Motor neuron (in vitro differentiated cells): ENCODE measurements around the gene EXOC4. TPM values are rescaled to one million over a fixed set of nuclear protein-coding genes. Genes with fewer than 3 reads are reported as not detected.

ENCODE experiments used
- ATAC-seq, 8 experiments: fragments of 200-7000 bp; cut with Tn5 transposase; replicated peaks in 6 of 8; 2 replicates each; pipeline ENCODE4 v1.8.0; 2021; ENCODE audit warnings: mild to moderate bottlenecking in 8 of 8, moderate library complexity in 8 of 8
- H3K27ac ChIP-seq, 2 donors: fragments of 250-450 bp; sonication (Bioruptor Pico); 2 replicates each; pipeline ENCODE4 v1.9.0; 2021; ENCODE audit warnings: antibody characterized with exemption in 2 of 2, mild to moderate bottlenecking in 2 of 2, moderate library complexity in 1 of 2
- H3K4me1 ChIP-seq, 2 donors: fragments of 250-450 bp; sonication (Bioruptor Pico); replicated peaks in 1 of 2; 2 replicates each; pipeline ENCODE4 v1.6.1; 2021; ENCODE audit warnings: antibody characterized with exemption in 2 of 2, mild to moderate bottlenecking in 2 of 2, moderate library complexity in 1 of 2
- H3K4me3 ChIP-seq, 5 donors: fragments of 250-450 bp; sonication (Bioruptor Pico); 2 replicates each; pipeline ENCODE4 v1.9.0; 2021; ENCODE audit warnings: antibody characterized with exemption in 5 of 5, mild to moderate bottlenecking in 5 of 5, moderate library complexity in 4 of 5
- WGBS, 10 experiments: fragments of 450-650 bp; shearing (Covaris generic); methylation state at CpG; one replicate each; pipeline ENCODE4 v1.0.0; 2022; 5-methylcytosine and 5-hydroxymethylcytosine counted together
- in situ Hi-C, 9 experiments: fragments of 400-800 bp; cut with MboI; loops; one replicate each; pipeline ENCODE4 v1.15.0; 2021; ENCODE audit warnings: low sequenced_read_pairs in 9 of 9, low pct_unique_long_range_greater_than_20kb in 2 of 9; ENCODE audit not compliant: unreplicated experiment in 9 of 9
- total RNA-seq, 8 experiments: library from RNA; unstranded; fragments of 300-600 nt; gene quantifications; 2 replicates each; pipeline versions ENCODE4 v1.2.3 to v1.2.4, GENCODE V29; 2022

EXOC4 gene
- total RNA-seq, 8 experiments from 2014 or later, result 47.7 to 103 (median 60.2) TPM

DNA sequence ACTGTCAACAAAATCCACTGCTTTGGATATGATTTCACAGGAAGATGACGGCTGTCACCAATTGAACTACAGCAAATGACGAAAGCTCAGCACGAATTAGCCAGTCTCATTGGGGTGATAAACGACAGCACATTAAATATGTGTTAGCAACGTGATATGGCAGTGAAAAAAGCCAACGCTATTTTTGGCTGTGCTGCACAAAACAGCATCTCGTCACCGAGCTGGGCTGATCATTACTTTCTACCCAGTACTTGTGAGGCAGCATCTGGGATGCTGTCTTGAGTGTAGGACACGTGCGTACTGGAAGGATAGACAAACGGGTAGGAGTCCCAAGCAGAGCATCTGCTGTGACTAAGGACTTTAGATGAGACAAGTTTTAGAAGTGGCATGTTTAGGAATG lies 138.3 kb downstream of the EXOC4 start:
- Histone ChIP-seq H3K4me3 (no peak overlapping the region), H3K4me1 (peaks cover 6 to 32% of the 10 kb centered on the region in 2 donors), H3K27ac (no peak overlapping the region)
- ATAC-seq, result peak in 1 of 8 experiments; percentile 15
- in situ Hi-C loops, result no loop called here
- 47 to 90% (median 84%) methylated on average over 2 to 11 of the region's 11 CpGs; no CpG with 5 or more reads in 2 of the 10 experiments for WGBS, 10 experiments

DNA sequence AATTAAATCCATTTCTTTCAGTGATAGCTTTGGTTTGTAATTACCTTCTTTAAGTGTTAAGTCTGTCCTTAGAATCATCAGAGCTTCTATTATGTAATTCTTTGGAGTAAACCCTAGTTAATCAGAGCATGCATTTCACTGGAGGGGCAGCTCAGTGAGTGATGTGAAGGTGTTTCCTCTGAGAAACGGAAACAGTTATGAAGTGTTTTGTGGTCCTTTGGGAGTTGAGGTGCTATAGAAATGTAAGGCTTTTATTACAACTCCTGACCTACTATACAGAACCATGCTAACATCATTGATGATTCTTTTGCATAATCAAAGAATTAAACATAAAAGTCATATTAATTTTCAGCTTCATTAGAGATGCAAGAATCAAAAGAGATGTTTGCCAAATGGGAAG lies 141.5 kb downstream of the EXOC4 start:
- in situ Hi-C loops, result no loop called here
- H3K4me3 ChIP-seq, result no peak overlapping the region
- H3K27ac ChIP-seq, result no peak overlapping the region
- WGBS, 10 experiments, result 43 to 100% (median 77%) methylated on average over 1 of the region's 1 CpG; no CpG with 5 or more reads in 4 of the 10 experiments
- H3K4me1 ChIP-seq, result peaks cover 0 to 28% of the 10 kb centered on the region in 2 donors
- no peak for ATAC-seq

DNA sequence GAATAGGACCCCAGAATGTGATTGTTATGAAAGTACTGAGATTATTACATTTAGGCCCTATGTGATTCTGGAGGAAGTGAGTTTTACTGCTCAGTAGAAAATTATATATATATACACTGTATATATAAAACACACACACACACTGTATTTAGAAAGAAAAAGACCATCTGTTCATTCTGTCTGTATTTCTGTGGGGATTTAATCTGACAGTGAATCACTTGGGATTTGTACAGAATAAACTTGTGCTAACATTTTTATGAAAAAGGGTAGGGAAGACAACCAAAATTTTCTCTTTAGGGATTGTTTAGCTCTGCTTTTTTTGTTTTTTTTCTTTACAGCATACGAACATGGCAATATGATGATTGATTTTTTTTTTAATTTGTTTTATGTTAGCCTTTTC lies 142.7 kb downstream of the EXOC4 start:
- 82 to 100% (median 94%) methylated on average over 1 of the region's 1 CpG; no CpG with 5 or more reads in 3 of the 10 experiments for WGBS, 10 experiments
- in situ Hi-C loops, result no loop called here
- no peak overlapping the region for H3K4me3 ChIP-seq
- H3K27ac ChIP-seq, result no peak overlapping the region
- peaks cover 0 to 28% of the 10 kb centered on the region in 2 donors for H3K4me1 ChIP-seq
- no peak for ATAC-seq

DNA sequence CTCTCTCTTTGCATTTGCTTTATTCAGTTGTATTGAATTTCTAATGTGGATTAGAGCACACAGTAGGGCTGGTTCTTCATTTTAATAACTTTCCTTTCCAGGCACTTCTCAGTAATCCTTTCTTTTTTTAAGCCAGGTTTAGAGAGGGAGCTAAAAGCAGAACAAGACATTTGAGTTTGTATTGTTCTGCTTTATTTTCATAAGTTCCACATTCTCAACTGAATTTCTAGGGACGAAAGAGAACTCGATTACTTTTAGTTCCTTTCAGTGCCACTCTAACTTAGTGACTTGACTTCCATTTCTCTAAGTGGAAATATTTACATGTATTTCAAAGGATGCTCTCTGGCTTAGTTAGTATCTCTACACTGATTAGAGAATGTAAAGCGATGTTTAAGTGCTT lies 145.6 kb downstream of the EXOC4 start:
- H3K4me1 ChIP-seq, result peaks cover 0 to 20% of the 10 kb centered on the region in 2 donors
- no peak overlapping the region for H3K4me3 ChIP-seq
- in situ Hi-C loops, result no loop called here
- WGBS, 10 experiments, result 83 to 100% (median 98%) methylated on average over 2 to 3 of the region's 3 CpGs
- H3K27ac ChIP-seq, result no peak overlapping the region
- ATAC-seq, result no peak

DNA sequence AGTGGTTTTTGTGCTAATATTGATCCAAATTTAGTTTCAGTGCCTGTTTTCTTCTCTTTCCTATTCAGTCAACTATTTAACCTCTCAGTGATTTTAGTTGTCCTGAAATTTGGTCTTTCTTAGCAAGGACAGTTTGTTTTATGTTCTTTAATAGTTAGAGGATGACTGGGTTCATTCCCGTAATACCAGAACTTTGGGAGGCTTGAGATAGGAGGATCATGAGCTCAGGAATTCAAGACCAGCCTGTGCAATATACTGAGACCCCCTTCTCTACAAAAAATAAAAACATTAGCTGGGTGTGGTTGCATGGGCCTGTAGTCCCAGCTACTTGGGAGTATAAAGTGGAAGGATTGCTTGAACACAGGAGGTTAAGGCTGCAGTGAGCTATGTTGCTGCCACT lies 148.3 kb downstream of the EXOC4 start:
- Histone ChIP-seq H3K4me1 (no peaks in the 10 kb centered on the region), H3K4me3 (no peak overlapping the region), H3K27ac (no peak overlapping the region)
- WGBS, 10 experiments, result 80 to 100% (median 100%) methylated on average over 1 of the region's 1 CpG; no CpG with 5 or more reads in 3 of the 10 experiments
- in situ Hi-C loops, result no loop called here
- peak in 1 of 8 experiments; percentile 22 for ATAC-seq

DNA sequence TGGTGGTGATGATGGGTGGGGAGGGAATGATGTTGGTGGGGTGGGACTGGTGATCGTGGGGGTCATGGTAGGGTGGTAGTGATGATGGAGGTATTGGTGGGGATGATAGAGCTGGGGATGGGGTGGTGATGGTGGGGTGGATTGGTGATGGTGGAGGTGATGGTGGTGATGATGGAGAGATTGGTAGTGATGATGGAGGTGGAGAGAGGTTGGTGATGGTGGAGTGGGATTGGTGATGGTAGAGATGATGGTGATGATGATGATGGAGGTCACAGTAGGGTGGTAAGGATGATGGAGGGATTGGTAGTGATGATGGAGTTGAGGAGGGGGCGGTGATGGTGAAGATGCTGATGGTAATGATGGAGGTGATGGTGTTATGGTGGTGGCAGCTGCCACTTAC lies 155.3 kb downstream of the EXOC4 start:
- H3K4me3 ChIP-seq, result no peak overlapping the region
- WGBS, 10 experiments, result 100% methylated on average over 1 of the region's 2 CpGs; no CpG with 5 or more reads in 7 of the 10 experiments
- no peak overlapping the region for H3K27ac ChIP-seq
- in situ Hi-C loops, result no loop called here
- H3K4me1 ChIP-seq, result peaks cover 0 to 2% of the 10 kb centered on the region in 2 donors
- ATAC-seq, result no peak

DNA sequence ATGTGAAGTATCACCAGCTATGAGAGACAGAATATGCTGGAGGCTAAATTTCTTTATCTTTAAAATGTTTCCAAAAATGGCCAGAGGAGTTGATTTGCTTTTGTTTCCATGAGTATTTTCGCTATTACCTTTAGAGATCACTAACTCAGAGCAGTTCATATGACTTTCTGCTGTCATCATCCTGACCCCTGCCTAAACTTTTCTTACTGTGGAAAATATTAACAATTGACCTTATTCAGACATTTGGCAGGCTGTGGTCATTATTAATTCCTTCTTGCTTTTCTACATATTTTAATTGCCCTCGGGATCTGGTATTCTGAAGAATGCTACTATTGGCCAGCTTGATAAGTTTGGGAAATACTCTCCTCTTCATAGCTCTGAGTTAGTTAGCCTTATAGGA lies 156.5 kb downstream of the EXOC4 start:
- WGBS, 10 experiments, result 0 to 100% (median 63%) methylated on average over 1 to 2 of the region's 2 CpGs; no CpG with 5 or more reads in 2 of the 10 experiments
- ATAC-seq, result peak in 1 of 8 experiments; percentile 47

DNA sequence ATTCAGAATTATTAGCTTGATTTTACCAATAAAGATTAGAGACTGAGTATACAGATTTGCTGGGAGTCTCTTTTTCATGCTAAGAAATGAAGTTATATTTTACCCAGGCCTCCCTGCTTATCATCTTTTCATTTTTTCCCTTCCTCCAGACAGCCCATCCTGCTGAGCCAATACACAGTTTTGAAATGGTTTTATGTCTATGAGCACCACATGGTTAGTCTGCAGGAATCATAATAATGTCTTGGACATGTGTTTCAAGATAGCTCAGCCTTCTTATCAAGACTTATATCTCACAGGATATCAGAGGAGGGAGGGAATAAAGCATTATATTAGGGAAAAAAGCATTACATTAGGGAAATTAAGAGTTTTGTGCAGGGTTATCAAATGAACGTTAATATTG lies 157.1 kb downstream of the EXOC4 start:
- Histone ChIP-seq H3K27ac (no peak overlapping the region), H3K4me1 (peaks cover 0 to 2% of the 10 kb centered on the region in 2 donors), H3K4me3 (no peak overlapping the region)
- in situ Hi-C loops, result no loop called here
- ATAC-seq, result no peak
- 40 to 100% (median 89%) methylated on average over 1 of the region's 1 CpG; no CpG with 5 or more reads in 4 of the 10 experiments for WGBS, 10 experiments

More for the DNA sequence above, 156.5 kb downstream of the EXOC4 start:
- H3K4me1 ChIP-seq, result peaks cover 0 to 2% of the 10 kb centered on the region in 2 donors
- H3K27ac ChIP-seq, result no peak overlapping the region
- in situ Hi-C loops, result no loop called here
- no peak overlapping the region for H3K4me3 ChIP-seq

DNA sequence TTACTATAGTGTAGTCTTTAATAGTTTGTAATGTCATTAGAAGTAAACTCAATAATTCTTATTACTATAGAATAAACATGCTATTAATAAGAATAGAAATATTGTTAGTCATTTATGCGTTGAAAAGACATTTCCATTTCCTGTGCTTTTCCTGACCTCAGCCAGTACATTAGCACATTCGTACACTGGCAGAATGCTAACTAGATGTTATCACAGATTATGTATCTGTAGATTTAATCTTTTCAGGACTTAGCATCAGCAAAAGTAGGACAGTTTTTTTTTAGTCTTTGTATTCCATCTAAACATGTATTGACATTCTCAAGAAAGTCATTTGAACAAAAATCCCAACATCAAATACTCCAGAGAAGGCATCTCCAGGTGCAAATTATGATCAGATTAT lies 158.5 kb downstream of the EXOC4 start:
- peak in 3 of 8 experiments; percentile 56 to 69 (median 66) for ATAC-seq
- Histone ChIP-seq H3K27ac (no peak overlapping the region), H3K4me3 (no peak overlapping the region), H3K4me1 (peaks cover 0 to 2% of the 10 kb centered on the region in 2 donors)
- in situ Hi-C loops, result no loop called here
- WGBS, 10 experiments, result 10 to 100% (median 50%) methylated on average over 1 to 2 of the region's 2 CpGs; no CpG with 5 or more reads in 2 of the 10 experiments

DNA sequence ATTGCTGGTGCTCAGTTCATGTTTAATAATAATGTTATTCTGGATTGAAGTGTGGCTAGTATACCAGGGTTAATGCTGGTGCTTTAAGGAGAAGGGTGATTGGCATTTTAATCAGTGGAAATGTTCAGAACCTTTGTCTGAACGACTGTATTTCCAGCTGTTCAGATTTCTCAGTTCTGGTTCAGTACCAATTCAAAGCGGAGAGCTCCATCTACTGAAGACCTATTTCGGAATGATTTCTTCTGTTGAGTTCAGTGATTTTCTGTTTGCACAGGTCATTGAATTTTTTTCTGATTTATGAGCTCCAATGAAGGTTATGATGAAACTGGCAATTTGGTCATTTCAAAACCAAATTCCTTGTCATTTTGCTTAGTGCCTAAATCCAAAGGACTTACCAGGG lies 160.1 kb downstream of the EXOC4 start:
- in situ Hi-C loops, result no loop called here
- 53 to 100% (median 83%) methylated on average over 1 to 3 of the region's 3 CpGs; no CpG with 5 or more reads in 1 of the 10 experiments for WGBS, 10 experiments
- peaks cover 0 to 2% of the 10 kb centered on the region in 2 donors for H3K4me1 ChIP-seq
- no peak overlapping the region for H3K4me3 ChIP-seq
- no peak overlapping the region for H3K27ac ChIP-seq
- no peak for ATAC-seq

DNA sequence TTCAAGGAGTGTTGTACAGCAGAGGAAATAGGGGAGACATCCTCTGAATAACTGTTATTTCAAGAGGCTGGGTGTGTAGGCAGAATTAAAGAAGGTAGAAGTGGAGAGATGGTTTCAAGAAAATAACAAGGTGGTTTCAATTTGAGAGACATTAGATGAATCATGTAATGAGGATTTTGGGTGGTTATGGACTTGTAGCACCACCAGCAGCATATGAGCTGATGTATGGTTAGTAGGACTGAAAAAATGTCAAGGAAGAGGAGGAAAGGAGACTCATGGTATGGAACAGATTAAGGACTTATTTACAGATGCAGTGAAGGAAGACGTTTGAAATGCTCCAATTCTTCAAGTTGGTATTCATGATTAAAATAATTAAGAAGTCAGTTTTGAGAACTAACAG lies 166.2 kb downstream of the EXOC4 start:
- in situ Hi-C loops, result no loop called here
- 0 to 100% (median 73%) methylated on average over 1 of the region's 1 CpG; no CpG with 5 or more reads in 3 of the 10 experiments for WGBS, 10 experiments
- no peak overlapping the region for H3K4me3 ChIP-seq
- no peak for ATAC-seq
- H3K27ac ChIP-seq, result no peak overlapping the region
- no peaks in the 10 kb centered on the region for H3K4me1 ChIP-seq

DNA sequence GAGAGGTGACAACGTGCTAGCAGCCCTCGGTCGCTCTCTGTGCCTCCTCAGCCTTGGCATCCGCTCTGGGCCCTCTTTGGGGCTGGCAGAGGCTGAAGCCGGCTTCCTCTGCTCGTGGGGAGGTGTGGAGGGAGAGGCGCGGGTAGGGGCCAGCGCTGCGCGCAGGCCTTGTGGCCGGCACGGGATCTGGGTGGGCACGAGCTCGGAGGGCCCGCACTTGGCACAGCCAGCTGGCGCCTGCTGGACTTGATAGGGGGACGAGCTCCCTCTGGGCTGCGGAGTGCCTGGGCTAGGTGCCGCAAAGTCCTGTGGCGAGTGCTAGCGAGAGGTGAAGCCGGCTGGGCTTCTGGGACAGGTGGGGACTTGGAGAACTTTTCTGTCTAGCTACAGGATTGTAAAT lies 170.7 kb downstream of the EXOC4 start:
- in situ Hi-C loops, result no loop called here
- Histone ChIP-seq H3K27ac (no peak overlapping the region), H3K4me1 (peaks cover 0 to 9% of the 10 kb centered on the region in 2 donors), H3K4me3 (no peak overlapping the region)
- ATAC-seq, result no peak
- 80 to 100% (median 100%) methylated on average over 1 to 13 of the region's 23 CpGs; no CpG with 5 or more reads in 3 of the 10 experiments for WGBS, 10 experiments

DNA sequence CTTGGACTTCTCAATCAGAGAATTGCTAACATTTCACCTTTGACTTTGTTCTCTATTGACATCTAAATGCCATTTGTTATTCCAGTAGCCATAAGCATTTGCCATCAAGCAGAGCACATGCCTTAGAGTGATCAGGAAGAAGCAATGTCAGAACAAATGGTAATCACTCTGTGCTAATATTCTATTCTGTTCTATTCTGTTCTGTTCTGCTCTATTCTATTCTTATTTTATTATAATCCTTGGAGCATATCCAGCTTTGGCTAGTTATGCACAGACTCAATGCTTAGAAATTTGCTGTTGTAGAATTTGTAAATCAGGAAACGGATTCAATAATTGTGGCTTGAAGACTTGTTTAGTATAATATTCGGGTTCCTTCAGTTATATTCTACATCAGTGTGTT lies 175.4 kb downstream of the EXOC4 start:
- Histone ChIP-seq H3K4me1 (peaks cover 0 to 9% of the 10 kb centered on the region in 2 donors), H3K27ac (no peak overlapping the region), H3K4me3 (no peak overlapping the region)
- in situ Hi-C loops, result loop anchor here in 1 of 9 experiments (25.0 kb wide), 1 partner anchor 1116 kb away; no protein-coding TSS in a partner anchor
- WGBS, 10 experiments, result 0 to 100% (median 89%) methylated on average over 1 to 2 of the region's 2 CpGs; no CpG with 5 or more reads in 1 of the 10 experiments
- peak in 5 of 8 experiments; percentile 18 to 85 (median 47) for ATAC-seq

DNA sequence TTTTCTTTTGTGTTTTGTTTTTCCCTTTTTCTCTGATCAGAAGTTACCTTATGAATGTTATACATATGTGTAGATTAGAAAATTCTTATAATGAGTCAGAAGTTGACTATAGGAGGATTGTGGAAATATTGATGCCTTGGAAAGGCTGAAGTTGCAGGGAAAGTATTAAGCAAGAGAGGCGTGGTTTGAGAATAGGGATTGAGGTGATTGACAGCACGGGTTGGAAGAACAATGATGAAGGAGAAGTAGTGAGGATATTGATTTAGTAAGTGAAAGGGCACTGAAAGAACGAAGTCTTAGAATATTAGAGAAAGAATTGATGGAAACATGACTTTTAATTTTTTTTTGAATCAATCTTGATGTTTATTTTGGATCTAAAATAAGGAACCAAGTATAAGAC lies 176.0 kb downstream of the EXOC4 start:
- in situ Hi-C loops, result loop anchor here in 1 of 9 experiments (25.0 kb wide), 1 partner anchor 1117 kb away; no protein-coding TSS in a partner anchor
- H3K4me3 ChIP-seq, result no peak overlapping the region
- no peak overlapping the region for H3K27ac ChIP-seq
- H3K4me1 ChIP-seq, result peaks cover 0 to 9% of the 10 kb centered on the region in 2 donors
- 72 to 100% (median 91%) methylated on average over 2 to 3 of the region's 3 CpGs; no CpG with 5 or more reads in 1 of the 10 experiments for WGBS, 10 experiments
- no peak for ATAC-seq
